Mesothelial cell of epicardium (in vitro differentiated cells): Measurements from ENCODE around the gene CLEC18A. TPM values are rescaled to one million over a fixed set of nuclear protein-coding genes. Genes with fewer than 3 reads are reported as not detected.

Experiments used
- DNase-seq, 2 experiments: peaks; one replicate each; pipeline ENCODE4 v3.0.0; 2021; ENCODE audit warnings: low spot score in 2 of 2; ENCODE audit not compliant: unreplicated experiment in 2 of 2
- H3K27ac Mint-ChIP-seq: 2 replicates; pipeline ENCODE4 v1.8.0; 2021; ENCODE audit warnings: mixed read lengths
- H3K27me3 Mint-ChIP-seq: 2 replicates; pipeline ENCODE4 v1.8.0; 2021; ENCODE audit warnings: low read depth, mixed read lengths
- H3K36me3 Mint-ChIP-seq: 2 replicates; pipeline ENCODE4 v1.8.0; 2021; ENCODE audit warnings: mixed read lengths
- H3K4me1 Mint-ChIP-seq: 2 replicates; pipeline ENCODE4 v1.8.0; 2021; ENCODE audit warnings: mixed read lengths
- H3K4me3 Mint-ChIP-seq: 2 replicates; pipeline ENCODE4 v1.8.0; 2021; ENCODE audit warnings: mild to moderate bottlenecking, moderate library complexity, mixed read lengths
- H3K9me3 Mint-ChIP-seq: 2 replicates; pipeline ENCODE4 v1.8.0; 2021; ENCODE audit warnings: mixed read lengths
- total RNA-seq: library from RNA; stranded (reverse); gene quantifications from 3 replicates; pipeline ENCODE4 v1.2.1, GENCODE V29; 2021
- TF ChIP-seq, protein P1 (sequence below): fragments of 200-600 bp; sonication (generic); IDR thresholded peaks from one replicate; pipeline ENCODE4 v1.5.0; 2021; ENCODE audit warnings: antibody characterized with exemption; ENCODE audit not compliant: unreplicated experiment

CLEC18A gene
- total RNA-seq, 1 donor from 2014 or later, result 2.2 TPM

DNA sequence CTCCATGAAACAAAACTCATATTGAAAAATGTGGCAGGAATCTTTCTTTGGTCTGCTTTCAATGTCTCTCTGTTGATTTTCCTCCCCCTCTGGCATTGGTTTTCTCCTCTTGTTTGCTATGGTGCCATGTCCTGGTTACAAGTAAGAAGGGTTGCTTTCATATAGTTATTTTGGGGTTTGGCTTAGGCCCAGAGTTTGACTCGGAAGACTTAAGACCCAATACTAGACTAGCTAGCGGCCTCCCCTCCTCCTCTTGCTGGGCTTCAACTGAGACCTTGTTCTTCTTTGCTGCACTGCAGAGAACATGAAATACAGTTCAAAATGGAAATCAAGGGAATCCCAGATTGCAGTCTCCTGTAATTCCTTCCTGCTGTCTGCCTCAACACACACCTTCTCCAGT lies 30.0 kb upstream of the CLEC18A start:
- no peak overlapping the region for H3K27ac Mint-ChIP-seq
- no peak overlapping the region for H3K4me3 Mint-ChIP-seq
- peaks cover 5% of the 10 kb centered on the region for H3K36me3 Mint-ChIP-seq

DNA sequence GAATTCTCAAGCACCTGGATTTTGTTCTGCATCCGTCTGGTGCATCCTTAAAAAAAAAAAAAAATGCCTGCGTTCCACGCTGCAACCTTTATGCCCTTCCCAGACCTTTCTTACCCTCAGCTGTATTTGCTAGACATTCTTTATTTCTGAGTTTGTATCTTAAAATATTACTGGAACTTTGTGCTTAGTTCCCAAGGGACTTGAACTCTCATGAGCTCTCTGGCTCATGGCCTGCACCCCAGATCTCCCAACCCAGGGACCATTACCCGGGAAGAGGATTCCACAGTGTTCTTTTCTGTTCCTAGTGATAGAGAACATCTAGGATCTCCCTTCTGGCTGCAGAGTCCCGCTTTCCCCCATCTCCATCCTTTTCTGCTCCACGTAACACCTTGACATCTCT lies 28.9 kb upstream of the CLEC18A start:
- H3K9me3 Mint-ChIP-seq, result no peaks in the 10 kb centered on the region
- H3K36me3 Mint-ChIP-seq, result peaks cover 7% of the 10 kb centered on the region
- no peak for DNase-seq
- peaks cover 40% of the 10 kb centered on the region for H3K4me1 Mint-ChIP-seq
- no peak overlapping the region for H3K27ac Mint-ChIP-seq
- TF ChIP-seq, protein P1, sequence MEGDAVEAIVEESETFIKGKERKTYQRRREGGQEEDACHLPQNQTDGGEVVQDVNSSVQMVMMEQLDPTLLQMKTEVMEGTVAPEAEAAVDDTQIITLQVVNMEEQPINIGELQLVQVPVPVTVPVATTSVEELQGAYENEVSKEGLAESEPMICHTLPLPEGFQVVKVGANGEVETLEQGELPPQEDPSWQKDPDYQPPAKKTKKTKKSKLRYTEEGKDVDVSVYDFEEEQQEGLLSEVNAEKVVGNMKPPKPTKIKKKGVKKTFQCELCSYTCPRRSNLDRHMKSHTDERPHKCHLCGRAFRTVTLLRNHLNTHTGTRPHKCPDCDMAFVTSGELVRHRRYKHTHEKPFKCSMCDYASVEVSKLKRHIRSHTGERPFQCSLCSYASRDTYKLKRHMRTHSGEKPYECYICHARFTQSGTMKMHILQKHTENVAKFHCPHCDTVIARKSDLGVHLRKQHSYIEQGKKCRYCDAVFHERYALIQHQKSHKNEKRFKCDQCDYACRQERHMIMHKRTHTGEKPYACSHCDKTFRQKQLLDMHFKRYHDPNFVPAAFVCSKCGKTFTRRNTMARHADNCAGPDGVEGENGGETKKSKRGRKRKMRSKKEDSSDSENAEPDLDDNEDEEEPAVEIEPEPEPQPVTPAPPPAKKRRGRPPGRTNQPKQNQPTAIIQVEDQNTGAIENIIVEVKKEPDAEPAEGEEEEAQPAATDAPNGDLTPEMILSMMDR, result no peak
- no peak overlapping the region for H3K4me3 Mint-ChIP-seq
- H3K27me3 Mint-ChIP-seq, result no peaks in the 10 kb centered on the region

More for the DNA sequence above, 30.0 kb upstream of the CLEC18A start:
- DNase-seq, result no peak
- Mint-ChIP-seq H3K27me3 (no peaks in the 10 kb centered on the region), H3K4me1 (peaks cover 42% of the 10 kb centered on the region), H3K9me3 (no peaks in the 10 kb centered on the region)
- TF ChIP-seq, protein P1, result no peak

GRCh38 chr16:69924041-69924775 lies 26.9 kb upstream of the CLEC18A start:
- DNase-seq, result no peak
- Mint-ChIP-seq H3K4me1 (peaks cover 26% of the 10 kb centered on the region), H3K27me3 (no peaks in the 10 kb centered on the region), H3K9me3 (no peaks in the 10 kb centered on the region), H3K27ac (peak overlapping the region; percentile 84), H3K36me3 (peaks cover 7% of the 10 kb centered on the region), H3K4me3 (no peak overlapping the region)
- TF ChIP-seq, protein P1, result no peak

DNA sequence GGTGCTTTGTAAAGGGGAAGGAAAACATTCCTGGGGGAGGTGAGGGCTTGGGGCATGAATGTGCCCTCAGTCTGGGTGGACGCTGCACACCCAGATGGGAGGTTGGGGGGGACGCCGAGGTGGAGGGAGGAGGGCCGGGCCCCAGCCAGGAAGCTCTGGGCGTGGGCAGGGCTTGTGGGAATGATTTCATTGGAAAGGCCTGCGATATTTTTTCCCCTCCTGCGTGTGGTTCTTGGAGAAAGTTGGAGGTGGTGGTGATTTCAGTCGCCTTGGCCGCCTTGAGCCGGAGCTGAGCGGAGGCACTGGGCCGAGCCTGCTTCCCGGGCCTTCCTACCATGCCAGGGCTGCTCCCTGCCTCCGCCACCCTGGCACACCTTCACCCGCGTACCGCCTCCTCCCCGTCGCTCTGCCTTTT lies 26.4 kb upstream of the CLEC18A start:
- Mint-ChIP-seq H3K36me3 (peaks cover 7% of the 10 kb centered on the region), H3K27ac (peak overlapping the region; percentile 88), H3K27me3 (no peaks in the 10 kb centered on the region), H3K9me3 (no peaks in the 10 kb centered on the region), H3K4me1 (peaks cover 26% of the 10 kb centered on the region), H3K4me3 (no peak overlapping the region)
- TF ChIP-seq, protein P1, result no peak
- DNase-seq, result no peak

GRCh38 chr16:69925311-69925710 lies 25.8 kb upstream of the CLEC18A start:
- Mint-ChIP-seq H3K9me3 (no peaks in the 10 kb centered on the region), H3K27me3 (no peaks in the 10 kb centered on the region), H3K36me3 (peaks cover 7% of the 10 kb centered on the region), H3K4me3 (no peak overlapping the region), H3K27ac (peak overlapping the region; percentile 88), H3K4me1 (peaks cover 26% of the 10 kb centered on the region)
- TF ChIP-seq, protein P1, result no peak
- no peak for DNase-seq

- peaks cover 26% of the 10 kb centered on the region for H3K4me1 Mint-ChIP-seq
- TF ChIP-seq, protein P1, result no peak
- no peaks in the 10 kb centered on the region for H3K9me3 Mint-ChIP-seq
- DNase-seq, result no peak
- peaks cover 7% of the 10 kb centered on the region for H3K36me3 Mint-ChIP-seq
- H3K4me3 Mint-ChIP-seq, result no peak overlapping the region
- H3K27me3 Mint-ChIP-seq, result no peaks in the 10 kb centered on the region
- no peak overlapping the region for H3K27ac Mint-ChIP-seq
These were observed 24.9 kb upstream of the CLEC18A start for GRCh38 chr16:69926241-69926640.
